WTC11 (cell line): ENCODE results near the gene GALNT5.

Source experiments
- ATF1 ChIP-seq: sonication (generic); formaldehyde crosslinking; IDR thresholded peaks from 2 replicates; pipeline ENCODE4 v1.8.1; 2023; ENCODE audit warnings: mild to moderate bottlenecking, moderate library complexity, missing genetic modification reagents
- NFYB ChIP-seq: sonication (generic); formaldehyde crosslinking; conservative IDR thresholded peaks from 2 replicates; pipeline ENCODE4 v1.8.0; 2022; ENCODE audit warnings: low read depth, missing genetic modification reagents
- RELA ChIP-seq: sonication (generic); formaldehyde crosslinking; IDR thresholded peaks from 2 replicates; pipeline ENCODE4 v1.8.1; 2022; ENCODE audit warnings: missing genetic modification reagents, mild to moderate bottlenecking, borderline replicate concordance
- TEAD4 ChIP-seq: sonication (generic); formaldehyde crosslinking; IDR thresholded peaks from 2 replicates; pipeline ENCODE4 v1.8.0; 2022; ENCODE audit warnings: mild to moderate bottlenecking, missing genetic modification reagents
- ZNF121 ChIP-seq: sonication (generic); formaldehyde crosslinking; IDR thresholded peaks from 2 replicates; pipeline ENCODE4 v1.8.0; 2023; ENCODE audit warnings: missing genetic modification reagents
- TF ChIP-seq, protein P1 (sequence below): fragments of 200-600 bp; IDR thresholded peaks from 2 replicates; pipeline ENCODE4 v1.8.0; 2022; ENCODE audit warnings: antibody characterized with exemption
- TF ChIP-seq, protein P2 (sequence below): sonication (generic); formaldehyde crosslinking; conservative IDR thresholded peaks from 2 replicates; pipeline ENCODE4 v1.8.1; 2022; ENCODE audit warnings: mild to moderate bottlenecking, missing genetic modification reagents
- TF ChIP-seq, protein P3 (sequence below): sonication (generic); formaldehyde crosslinking; IDR thresholded peaks from 2 replicates; pipeline ENCODE4 v1.8.0; 2022; ENCODE audit warnings: missing genetic modification reagents
- TF ChIP-seq, protein P4 (sequence below): sonication (generic); formaldehyde crosslinking; IDR thresholded peaks from 2 replicates; pipeline ENCODE4 v1.8.0; 2022; ENCODE audit warnings: mild to moderate bottlenecking, missing genetic modification reagents
- TF ChIP-seq, protein P5 (sequence below): sonication (generic); formaldehyde crosslinking; IDR thresholded peaks from 2 replicates; pipeline ENCODE4 v1.8.0; 2023; ENCODE audit warnings: missing genetic modification reagents, mild to moderate bottlenecking, borderline replicate concordance
- TF ChIP-seq, protein P6 (sequence below): sonication (generic); formaldehyde crosslinking; IDR thresholded peaks from 2 replicates; pipeline ENCODE4 v1.8.1; 2022; ENCODE audit warnings: mild to moderate bottlenecking, missing genetic modification reagents, moderate library complexity, borderline replicate concordance
- TF ChIP-seq, protein P7 (sequence below): fragments of 250-450 bp; sonication (Bioruptor Pico); IDR thresholded peaks from 2 replicates; pipeline ENCODE4 v2.1.2; 2022; ENCODE audit warnings: mild to moderate bottlenecking, moderate library complexity
- TF ChIP-seq, protein P8 (sequence below): sonication (generic); formaldehyde crosslinking; IDR thresholded peaks from 2 replicates; pipeline ENCODE4 v1.8.1; 2022; ENCODE audit warnings: low read depth, mild to moderate bottlenecking, moderate library complexity, missing genetic modification reagents, borderline replicate concordance

DNA sequence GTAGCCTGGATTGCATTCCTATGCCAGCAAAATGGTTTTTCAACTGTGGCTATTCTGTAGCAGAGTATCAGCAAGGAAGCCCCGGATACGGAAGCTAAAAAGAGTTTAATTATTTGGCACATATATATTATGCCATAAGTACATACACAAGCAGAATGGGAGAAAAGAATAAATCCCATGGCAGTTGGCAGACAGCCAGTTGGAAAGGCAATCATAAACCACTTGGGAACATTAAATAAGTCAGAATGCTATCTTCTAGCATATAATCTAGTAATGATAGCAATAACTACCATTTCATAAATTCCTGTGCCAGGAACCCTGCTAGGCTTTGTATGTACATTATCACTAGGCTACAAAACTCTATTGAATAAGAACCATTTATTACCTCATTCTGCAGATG is 26.0 kb downstream of the GALNT5 start:
- TF ChIP-seq, protein P1, sequence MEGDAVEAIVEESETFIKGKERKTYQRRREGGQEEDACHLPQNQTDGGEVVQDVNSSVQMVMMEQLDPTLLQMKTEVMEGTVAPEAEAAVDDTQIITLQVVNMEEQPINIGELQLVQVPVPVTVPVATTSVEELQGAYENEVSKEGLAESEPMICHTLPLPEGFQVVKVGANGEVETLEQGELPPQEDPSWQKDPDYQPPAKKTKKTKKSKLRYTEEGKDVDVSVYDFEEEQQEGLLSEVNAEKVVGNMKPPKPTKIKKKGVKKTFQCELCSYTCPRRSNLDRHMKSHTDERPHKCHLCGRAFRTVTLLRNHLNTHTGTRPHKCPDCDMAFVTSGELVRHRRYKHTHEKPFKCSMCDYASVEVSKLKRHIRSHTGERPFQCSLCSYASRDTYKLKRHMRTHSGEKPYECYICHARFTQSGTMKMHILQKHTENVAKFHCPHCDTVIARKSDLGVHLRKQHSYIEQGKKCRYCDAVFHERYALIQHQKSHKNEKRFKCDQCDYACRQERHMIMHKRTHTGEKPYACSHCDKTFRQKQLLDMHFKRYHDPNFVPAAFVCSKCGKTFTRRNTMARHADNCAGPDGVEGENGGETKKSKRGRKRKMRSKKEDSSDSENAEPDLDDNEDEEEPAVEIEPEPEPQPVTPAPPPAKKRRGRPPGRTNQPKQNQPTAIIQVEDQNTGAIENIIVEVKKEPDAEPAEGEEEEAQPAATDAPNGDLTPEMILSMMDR = no peak
- TF ChIP-seq TEAD4 (CRISPR knock-in tag) (no peak), ZNF121 (CRISPR knock-in tag) (no peak), RELA (no peak), ATF1 (CRISPR knock-in tag) (no peak), NFYB (no peak)
- TF ChIP-seq, protein P2, sequence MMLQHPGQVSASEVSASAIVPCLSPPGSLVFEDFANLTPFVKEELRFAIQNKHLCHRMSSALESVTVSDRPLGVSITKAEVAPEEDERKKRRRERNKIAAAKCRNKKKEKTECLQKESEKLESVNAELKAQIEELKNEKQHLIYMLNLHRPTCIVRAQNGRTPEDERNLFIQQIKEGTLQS = no peak
- TF ChIP-seq, protein P3, sequence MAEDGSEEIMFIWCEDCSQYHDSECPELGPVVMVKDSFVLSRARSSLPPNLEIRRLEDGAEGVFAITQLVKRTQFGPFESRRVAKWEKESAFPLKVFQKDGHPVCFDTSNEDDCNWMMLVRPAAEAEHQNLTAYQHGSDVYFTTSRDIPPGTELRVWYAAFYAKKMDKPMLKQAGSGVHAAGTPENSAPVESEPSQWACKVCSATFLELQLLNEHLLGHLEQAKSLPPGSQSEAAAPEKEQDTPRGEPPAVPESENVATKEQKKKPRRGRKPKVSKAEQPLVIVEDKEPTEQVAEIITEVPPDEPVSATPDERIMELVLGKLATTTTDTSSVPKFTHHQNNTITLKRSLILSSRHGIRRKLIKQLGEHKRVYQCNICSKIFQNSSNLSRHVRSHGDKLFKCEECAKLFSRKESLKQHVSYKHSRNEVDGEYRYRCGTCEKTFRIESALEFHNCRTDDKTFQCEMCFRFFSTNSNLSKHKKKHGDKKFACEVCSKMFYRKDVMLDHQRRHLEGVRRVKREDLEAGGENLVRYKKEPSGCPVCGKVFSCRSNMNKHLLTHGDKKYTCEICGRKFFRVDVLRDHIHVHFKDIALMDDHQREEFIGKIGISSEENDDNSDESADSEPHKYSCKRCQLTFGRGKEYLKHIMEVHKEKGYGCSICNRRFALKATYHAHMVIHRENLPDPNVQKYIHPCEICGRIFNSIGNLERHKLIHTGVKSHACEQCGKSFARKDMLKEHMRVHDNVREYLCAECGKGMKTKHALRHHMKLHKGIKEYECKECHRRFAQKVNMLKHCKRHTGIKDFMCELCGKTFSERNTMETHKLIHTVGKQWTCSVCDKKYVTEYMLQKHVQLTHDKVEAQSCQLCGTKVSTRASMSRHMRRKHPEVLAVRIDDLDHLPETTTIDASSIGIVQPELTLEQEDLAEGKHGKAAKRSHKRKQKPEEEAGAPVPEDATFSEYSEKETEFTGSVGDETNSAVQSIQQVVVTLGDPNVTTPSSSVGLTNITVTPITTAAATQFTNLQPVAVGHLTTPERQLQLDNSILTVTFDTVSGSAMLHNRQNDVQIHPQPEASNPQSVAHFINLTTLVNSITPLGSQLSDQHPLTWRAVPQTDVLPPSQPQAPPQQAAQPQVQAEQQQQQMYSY = no peak
- TF ChIP-seq, protein P4, sequence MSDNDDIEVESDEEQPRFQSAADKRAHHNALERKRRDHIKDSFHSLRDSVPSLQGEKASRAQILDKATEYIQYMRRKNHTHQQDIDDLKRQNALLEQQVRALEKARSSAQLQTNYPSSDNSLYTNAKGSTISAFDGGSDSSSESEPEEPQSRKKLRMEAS (CRISPR knock-in tag) = no peak
- TF ChIP-seq, protein P5, sequence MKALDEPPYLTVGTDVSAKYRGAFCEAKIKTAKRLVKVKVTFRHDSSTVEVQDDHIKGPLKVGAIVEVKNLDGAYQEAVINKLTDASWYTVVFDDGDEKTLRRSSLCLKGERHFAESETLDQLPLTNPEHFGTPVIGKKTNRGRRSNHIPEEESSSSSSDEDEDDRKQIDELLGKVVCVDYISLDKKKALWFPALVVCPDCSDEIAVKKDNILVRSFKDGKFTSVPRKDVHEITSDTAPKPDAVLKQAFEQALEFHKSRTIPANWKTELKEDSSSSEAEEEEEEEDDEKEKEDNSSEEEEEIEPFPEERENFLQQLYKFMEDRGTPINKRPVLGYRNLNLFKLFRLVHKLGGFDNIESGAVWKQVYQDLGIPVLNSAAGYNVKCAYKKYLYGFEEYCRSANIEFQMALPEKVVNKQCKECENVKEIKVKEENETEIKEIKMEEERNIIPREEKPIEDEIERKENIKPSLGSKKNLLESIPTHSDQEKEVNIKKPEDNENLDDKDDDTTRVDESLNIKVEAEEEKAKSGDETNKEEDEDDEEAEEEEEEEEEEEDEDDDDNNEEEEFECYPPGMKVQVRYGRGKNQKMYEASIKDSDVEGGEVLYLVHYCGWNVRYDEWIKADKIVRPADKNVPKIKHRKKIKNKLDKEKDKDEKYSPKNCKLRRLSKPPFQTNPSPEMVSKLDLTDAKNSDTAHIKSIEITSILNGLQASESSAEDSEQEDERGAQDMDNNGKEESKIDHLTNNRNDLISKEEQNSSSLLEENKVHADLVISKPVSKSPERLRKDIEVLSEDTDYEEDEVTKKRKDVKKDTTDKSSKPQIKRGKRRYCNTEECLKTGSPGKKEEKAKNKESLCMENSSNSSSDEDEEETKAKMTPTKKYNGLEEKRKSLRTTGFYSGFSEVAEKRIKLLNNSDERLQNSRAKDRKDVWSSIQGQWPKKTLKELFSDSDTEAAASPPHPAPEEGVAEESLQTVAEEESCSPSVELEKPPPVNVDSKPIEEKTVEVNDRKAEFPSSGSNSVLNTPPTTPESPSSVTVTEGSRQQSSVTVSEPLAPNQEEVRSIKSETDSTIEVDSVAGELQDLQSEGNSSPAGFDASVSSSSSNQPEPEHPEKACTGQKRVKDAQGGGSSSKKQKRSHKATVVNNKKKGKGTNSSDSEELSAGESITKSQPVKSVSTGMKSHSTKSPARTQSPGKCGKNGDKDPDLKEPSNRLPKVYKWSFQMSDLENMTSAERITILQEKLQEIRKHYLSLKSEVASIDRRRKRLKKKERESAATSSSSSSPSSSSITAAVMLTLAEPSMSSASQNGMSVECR = no peak
- TF ChIP-seq, protein P6, sequence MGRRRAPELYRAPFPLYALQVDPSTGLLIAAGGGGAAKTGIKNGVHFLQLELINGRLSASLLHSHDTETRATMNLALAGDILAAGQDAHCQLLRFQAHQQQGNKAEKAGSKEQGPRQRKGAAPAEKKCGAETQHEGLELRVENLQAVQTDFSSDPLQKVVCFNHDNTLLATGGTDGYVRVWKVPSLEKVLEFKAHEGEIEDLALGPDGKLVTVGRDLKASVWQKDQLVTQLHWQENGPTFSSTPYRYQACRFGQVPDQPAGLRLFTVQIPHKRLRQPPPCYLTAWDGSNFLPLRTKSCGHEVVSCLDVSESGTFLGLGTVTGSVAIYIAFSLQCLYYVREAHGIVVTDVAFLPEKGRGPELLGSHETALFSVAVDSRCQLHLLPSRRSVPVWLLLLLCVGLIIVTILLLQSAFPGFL = no peak
- TF ChIP-seq, protein P7, sequence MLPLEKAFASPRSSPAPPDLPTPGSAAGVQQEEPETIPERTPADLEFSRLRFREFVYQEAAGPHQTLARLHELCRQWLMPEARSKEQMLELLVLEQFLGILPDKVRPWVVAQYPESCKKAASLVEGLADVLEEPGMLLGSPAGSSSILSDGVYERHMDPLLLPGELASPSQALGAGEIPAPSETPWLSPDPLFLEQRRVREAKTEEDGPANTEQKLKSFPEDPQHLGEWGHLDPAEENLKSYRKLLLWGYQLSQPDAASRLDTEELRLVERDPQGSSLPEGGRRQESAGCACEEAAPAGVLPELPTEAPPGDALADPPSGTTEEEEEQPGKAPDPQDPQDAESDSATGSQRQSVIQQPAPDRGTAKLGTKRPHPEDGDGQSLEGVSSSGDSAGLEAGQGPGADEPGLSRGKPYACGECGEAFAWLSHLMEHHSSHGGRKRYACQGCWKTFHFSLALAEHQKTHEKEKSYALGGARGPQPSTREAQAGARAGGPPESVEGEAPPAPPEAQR (CRISPR knock-in tag) = no peak
- TF ChIP-seq, protein P8, sequence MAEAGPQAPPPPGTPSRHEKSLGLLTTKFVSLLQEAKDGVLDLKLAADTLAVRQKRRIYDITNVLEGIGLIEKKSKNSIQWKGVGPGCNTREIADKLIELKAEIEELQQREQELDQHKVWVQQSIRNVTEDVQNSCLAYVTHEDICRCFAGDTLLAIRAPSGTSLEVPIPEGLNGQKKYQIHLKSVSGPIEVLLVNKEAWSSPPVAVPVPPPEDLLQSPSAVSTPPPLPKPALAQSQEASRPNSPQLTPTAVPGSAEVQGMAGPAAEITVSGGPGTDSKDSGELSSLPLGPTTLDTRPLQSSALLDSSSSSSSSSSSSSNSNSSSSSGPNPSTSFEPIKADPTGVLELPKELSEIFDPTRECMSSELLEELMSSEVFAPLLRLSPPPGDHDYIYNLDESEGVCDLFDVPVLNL (CRISPR knock-in tag) = no peak
